ENCODE measurements around the gene COLEC12.

COLEC12 gene

DNA sequence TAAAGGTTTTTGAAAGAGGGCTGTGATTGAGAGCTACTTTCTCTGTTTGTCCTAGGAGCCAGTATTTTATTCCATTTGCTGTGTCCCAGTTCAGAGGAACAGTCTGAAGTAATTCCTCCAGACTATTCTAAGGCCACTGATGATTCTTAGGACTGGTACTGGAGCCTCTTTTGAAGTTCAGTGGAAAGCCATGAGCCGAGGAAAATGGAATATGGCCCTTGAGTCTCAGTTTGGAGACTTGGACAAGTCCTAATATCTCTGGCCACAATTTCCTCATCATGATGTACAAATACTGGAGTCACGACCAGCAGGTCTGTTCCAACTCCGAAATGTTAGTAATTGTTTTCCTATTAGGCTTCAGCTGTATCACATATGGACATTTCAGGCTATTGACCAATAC lies 7.1 kb upstream of the COLEC12 start:
- no peak for DNase-seq (ENCODE audit: low read depth, low spot score)
- TF ChIP-seq CTCF (IDR thresholded peaks at IDR 0.05; ENCODE audit: low read depth, low read length) = no peak
- in situ Hi-C loops (cut with HindIII; ENCODE audit: low sequenced_read_pairs) = no loop called here
- no peak overlapping the region for H3K4me3 ChIP-seq (ENCODE audit: low read depth, low read length)

- no peak for TF ChIP-seq CTCF (IDR thresholded peaks at IDR 0.05; ENCODE audit: low read depth, low read length)
- no peak for DNase-seq (ENCODE audit: low read depth, low spot score)
- no peak overlapping the region for H3K4me3 ChIP-seq (ENCODE audit: low read depth, low read length)
- in situ Hi-C loops (cut with HindIII; ENCODE audit: low sequenced_read_pairs) = no loop called here
Measured at GRCh38 chr18:506801-507200, 6.3 kb upstream of the COLEC12 start.

DNA sequence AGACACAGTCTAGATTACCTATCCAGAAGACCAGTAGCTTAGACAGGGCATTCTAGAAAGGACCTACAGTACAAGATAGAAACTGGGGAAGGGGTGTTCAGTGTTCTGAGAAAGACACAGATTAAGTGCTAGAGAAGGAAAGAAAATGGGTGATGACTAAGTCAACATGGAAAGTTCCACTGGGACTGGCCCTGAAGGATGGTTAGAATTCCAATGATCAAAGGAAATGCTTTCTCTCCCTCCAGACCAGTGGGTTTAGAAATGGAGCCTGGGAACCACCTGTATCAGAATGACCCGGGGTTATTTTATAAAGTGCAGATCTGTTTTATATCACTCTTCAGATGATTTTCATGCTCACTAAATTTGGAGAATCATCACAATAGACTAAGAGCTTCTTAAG lies 5.8 kb upstream of the COLEC12 start:
- H3K4me3 ChIP-seq (ENCODE audit: low read depth, low read length) = no peak overlapping the region
- in situ Hi-C loops (cut with HindIII; ENCODE audit: low sequenced_read_pairs) = no loop called here
- no peak for TF ChIP-seq CTCF (IDR thresholded peaks at IDR 0.05; ENCODE audit: low read depth, low read length)
- DNase-seq (ENCODE audit: low read depth, low spot score) = no peak

DNA sequence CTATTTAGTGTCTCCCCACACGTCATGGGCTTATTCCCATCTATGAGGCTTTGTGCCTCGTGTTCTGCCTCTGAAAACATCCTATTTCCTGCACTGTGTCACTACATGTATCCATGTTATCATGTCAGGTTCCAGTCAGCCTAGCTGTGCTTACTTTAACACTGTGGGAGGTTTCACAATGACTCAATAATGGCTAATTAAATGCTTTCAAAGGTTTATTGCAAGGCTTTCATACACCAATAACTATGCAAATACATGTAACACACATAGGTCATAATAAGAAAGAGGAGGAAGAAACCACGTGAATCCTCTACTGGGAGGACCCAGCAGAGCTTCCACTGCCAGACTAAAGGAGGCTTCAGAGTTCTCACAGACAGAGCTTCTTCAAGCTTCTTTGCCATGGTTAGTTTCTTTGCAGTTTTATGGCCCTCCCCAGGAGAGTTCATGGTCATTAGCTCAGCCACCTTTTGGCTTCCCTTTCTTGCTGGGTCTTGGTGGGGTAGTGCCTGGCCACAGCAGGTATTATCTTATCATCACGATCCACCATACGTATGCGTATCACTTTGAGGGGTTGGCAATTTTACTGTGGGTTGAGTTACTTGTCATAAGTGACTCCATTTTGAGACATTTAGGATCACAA lies 5.1 kb upstream of the COLEC12 start:
- no peak for TF ChIP-seq CTCF (IDR thresholded peaks at IDR 0.05; ENCODE audit: low read depth, low read length)
- no peak overlapping the region for H3K4me3 ChIP-seq (ENCODE audit: low read depth, low read length)
- no peak for DNase-seq (ENCODE audit: low read depth, low spot score)
- in situ Hi-C loops (cut with HindIII; ENCODE audit: low sequenced_read_pairs) = no loop called here

GRCh38 chr18:501406-501714 lies 859 bp upstream of the COLEC12 start:
- no peak for DNase-seq (ENCODE audit: low read depth, low spot score)
- H3K4me3 ChIP-seq (ENCODE audit: low read depth, low read length) = peak overlapping the region; percentile 28
- in situ Hi-C loops (cut with HindIII; ENCODE audit: low sequenced_read_pairs) = no loop called here
- TF ChIP-seq CTCF (IDR thresholded peaks at IDR 0.05; ENCODE audit: low read depth, low read length) = no peak

GRCh38 chr18:499776-500631 lies 497 bp downstream of the COLEC12 start:
- in situ Hi-C loops (cut with HindIII; ENCODE audit: low sequenced_read_pairs) = no loop called here

More at GRCh38 chr18:499776-500631, 497 bp downstream of the COLEC12 start:
- peak overlapping the region; percentile 59 for H3K4me3 ChIP-seq (ENCODE audit: low read depth, low read length)
- peak; percentile 54 for DNase-seq (ENCODE audit: low read depth, low spot score)
- TF ChIP-seq CTCF (IDR thresholded peaks at IDR 0.05; ENCODE audit: low read depth, low read length) = no peak
